ENCODE data around the gene CDC123. TPM values are rescaled to one million over a fixed set of nuclear protein-coding genes. Genes with fewer than 3 reads are reported as not detected.
A peak's percentile ranks its signal among the peaks of the same experiment; 100 is the strongest.

The CDC123 gene, protein sequence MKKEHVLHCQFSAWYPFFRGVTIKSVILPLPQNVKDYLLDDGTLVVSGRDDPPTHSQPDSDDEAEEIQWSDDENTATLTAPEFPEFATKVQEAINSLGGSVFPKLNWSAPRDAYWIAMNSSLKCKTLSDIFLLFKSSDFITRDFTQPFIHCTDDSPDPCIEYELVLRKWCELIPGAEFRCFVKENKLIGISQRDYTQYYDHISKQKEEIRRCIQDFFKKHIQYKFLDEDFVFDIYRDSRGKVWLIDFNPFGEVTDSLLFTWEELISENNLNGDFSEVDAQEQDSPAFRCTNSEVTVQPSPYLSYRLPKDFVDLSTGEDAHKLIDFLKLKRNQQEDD
- total RNA-seq (10 to 100 TPM; 33.8 to 61.7 (median 48.5) TPM), polyA plus RNA-seq (10 to 100 TPM; 44.2 to 70.3 (median 55.9) TPM)

DNA sequence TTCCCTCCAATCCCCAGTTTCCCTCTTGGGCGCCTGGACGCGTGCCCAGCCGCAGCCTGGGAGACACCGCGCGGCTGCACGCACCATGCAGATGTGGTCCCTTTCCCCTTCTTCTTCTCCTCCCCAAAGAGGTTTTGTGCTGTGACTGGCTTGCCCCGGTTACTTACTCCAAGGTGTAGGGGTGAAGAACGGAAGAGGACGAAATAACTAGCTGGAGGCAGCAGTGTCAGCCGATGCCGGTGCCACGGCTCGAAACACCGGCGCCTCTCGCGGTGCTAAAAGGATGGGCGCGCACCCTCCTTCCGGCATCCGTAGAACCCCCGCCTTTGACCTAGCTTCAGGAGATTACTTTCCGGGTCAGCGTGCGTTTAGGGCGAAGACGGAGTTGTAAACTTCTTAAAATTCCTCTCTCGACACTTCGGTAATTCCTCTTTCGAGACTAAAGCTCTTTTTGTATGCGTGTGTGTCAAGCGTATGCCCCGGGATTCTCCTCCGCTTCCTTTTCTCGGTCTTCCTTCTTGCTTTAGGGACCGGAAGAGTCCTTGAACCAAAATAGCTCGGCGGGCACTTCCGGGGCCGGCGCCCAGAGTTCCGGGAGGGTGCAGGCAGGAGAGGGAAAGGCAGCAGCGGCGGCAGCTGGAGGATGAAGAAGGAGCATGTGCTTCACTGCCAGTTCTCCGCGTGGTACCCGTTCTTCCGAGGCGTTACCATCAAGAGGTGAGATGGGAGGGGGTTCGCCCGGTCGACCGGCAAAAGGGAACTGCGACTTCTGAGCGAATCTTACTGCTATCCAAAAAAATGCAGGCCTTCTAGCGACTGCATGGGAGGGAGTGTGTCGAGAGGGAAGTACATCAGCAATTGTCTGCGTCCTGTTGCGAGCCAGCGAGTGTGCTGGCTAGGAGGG lies at the start of gene CDC123, which contains the start of gene NUDT5:
TSS of gene CDC123 (plus strand) at position 586 of the 904 bp plus-strand sequence. CDS start at position 644, 58 bp downstream.
TSS of gene NUDT5 (minus strand) at position 289 of the 904 bp plus-strand sequence. CDS start 9,600 bp downstream, outside the sequence.
- peak within 1 kb of the TSS; percentile 86 to 93 (median 88) for H3K27ac ChIP-seq
- peaks cover 0 to 43% (median 37%) of the 10 kb centered on the region in 4 donors for H3K4me1 ChIP-seq
- peaks cover 0 to 28% (median 3%) of the 10 kb centered on the region in 4 donors for H3K36me3 ChIP-seq
- 0% methylated on average over 62 of the region's 62 CpGs for WGBS, 2 donors
- no peaks in the 10 kb centered on the region for H3K27me3 ChIP-seq
- intact Hi-C loops (cut with DNase I) = loop anchor here (2.0 kb wide), 1 partner anchor 67 kb away; the partner anchor contains the start of gene SEC61A2
- TF ChIP-seq POLR2AphosphoS5 (IDR thresholded peaks at IDR 0.05) = peak; percentile 45 to 81 (median 76)
- no peak for TF ChIP-seq POLR2A (IDR thresholded peaks at IDR 0.05)
- H3K4me3 ChIP-seq = peak within 1 kb of the TSS; percentile 62 to 95 (median 82)
- peak; percentile 93 for DNase-seq
- H3K9me3 ChIP-seq = no peaks in the 10 kb centered on the region

DNA sequence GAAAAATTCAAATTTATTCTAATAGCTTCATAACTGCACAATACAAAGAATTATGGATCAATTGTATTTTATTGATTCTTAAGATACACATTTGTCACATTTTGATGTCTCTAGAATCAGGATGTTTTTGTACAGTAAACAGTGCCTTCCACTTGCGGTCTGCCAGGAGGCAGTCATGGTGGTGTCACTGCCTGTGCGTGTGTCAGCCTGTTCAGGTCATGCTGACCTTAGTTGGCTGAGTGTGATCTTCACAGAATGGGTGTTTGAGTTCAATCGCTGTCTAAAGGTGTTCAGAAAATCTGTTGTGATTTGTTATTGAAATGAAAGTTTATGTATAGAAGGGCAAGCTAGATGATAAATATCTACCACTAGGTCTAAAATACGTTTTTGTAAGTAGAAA lies 45.8 kb upstream of the CDC123 start:
- H3K4me3 ChIP-seq = no peak overlapping the region
- H3K9me3 ChIP-seq = no peaks in the 10 kb centered on the region
- DNase-seq = no peak
- TF ChIP-seq EP300 (IDR thresholded peaks at IDR 0.05) (no peak), POLR2AphosphoS5 (IDR thresholded peaks at IDR 0.05) (no peak), POLR2A (IDR thresholded peaks at IDR 0.05) (no peak)
- TF ChIP-seq, protein P1, sequence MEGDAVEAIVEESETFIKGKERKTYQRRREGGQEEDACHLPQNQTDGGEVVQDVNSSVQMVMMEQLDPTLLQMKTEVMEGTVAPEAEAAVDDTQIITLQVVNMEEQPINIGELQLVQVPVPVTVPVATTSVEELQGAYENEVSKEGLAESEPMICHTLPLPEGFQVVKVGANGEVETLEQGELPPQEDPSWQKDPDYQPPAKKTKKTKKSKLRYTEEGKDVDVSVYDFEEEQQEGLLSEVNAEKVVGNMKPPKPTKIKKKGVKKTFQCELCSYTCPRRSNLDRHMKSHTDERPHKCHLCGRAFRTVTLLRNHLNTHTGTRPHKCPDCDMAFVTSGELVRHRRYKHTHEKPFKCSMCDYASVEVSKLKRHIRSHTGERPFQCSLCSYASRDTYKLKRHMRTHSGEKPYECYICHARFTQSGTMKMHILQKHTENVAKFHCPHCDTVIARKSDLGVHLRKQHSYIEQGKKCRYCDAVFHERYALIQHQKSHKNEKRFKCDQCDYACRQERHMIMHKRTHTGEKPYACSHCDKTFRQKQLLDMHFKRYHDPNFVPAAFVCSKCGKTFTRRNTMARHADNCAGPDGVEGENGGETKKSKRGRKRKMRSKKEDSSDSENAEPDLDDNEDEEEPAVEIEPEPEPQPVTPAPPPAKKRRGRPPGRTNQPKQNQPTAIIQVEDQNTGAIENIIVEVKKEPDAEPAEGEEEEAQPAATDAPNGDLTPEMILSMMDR (IDR thresholded peaks at IDR 0.05) = no peak
- 76 to 80% methylated on average over 4 of the region's 4 CpGs for WGBS, 2 donors
- intact Hi-C loops (cut with DNase I) = no loop called here
- no peaks in the 10 kb centered on the region for H3K4me1 ChIP-seq
- no peaks in the 10 kb centered on the region for H3K27me3 ChIP-seq
- peaks cover 0 to 56% (median 7%) of the 10 kb centered on the region in 4 donors for H3K36me3 ChIP-seq
- H3K27ac ChIP-seq = no peak overlapping the region

DNA sequence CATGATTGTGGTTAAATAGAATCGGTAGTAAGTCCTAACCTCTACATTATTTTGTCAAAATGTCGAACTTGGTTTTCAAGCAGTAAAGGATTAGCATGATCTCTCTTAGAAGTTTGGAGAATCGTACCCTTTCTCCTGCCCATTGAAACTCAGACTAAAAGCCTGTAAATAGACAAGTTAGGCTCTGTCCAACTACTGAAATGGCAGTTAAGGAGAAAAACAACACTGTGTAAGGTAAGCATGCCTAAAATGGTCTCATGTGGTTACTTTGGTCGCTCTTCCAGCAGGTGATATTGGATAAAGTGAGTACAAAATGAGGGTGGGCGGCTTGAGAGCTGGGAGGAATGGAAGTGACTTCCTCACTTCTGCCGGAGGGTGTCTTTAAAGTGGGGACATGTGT lies 41.5 kb upstream of the CDC123 start:
- H3K9me3 ChIP-seq = no peaks in the 10 kb centered on the region
- TF ChIP-seq, protein P1 (IDR thresholded peaks at IDR 0.05) = no peak
- no peak for TF ChIP-seq POLR2A (IDR thresholded peaks at IDR 0.05)
- no peak for TF ChIP-seq POLR2AphosphoS5 (IDR thresholded peaks at IDR 0.05)
- intact Hi-C loops (cut with DNase I) = no loop called here
- 93 to 98% methylated on average over 6 of the region's 6 CpGs for whole genome bisulfite sequencing, 2 donors
- no peaks in the 10 kb centered on the region for H3K27me3 ChIP-seq
- peaks cover 0 to 70% (median 21%) of the 10 kb centered on the region in 4 donors for H3K36me3 ChIP-seq
- H3K4me3 ChIP-seq = no peak overlapping the region
- H3K27ac ChIP-seq = no peak overlapping the region
- no peak for DNase-seq
- no peaks in the 10 kb centered on the region for H3K4me1 ChIP-seq

DNA sequence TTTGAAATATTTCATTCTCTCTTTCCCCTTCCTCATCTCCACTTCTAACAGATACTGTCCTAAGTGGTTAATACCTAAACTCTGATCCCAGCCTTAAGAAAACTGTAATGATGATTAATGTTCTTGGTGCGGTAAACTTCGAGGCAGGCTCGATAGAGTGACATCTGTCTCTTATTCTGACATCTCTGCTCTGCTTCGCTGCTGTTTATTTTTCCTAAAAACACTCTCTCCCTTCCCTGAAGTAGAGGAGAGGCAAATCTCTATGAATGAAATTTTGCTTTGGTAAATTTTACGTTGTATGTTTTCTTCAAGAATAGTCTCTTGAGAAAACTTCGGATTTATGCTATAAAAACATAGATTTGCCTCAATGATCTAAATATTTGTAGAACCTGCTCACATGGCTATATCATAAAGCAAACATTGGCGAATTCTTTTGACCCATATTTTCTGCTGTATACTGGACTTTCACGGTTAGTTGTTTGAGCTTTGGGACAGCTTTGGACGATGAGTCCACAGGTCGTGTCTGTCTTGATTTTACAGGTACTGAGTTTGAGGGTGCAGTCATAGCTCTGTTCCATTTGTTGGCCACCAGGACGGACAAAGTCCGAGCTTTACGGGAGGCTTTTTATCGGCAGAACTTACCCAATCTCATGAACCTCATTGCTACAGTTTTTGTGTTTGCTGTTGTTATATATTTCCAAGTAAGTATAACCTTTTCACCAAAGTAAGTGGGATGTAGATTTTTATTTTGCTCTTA lies 39.4 kb upstream of the CDC123 start:
- no peak for DNase-seq
- H3K4me1 ChIP-seq = no peaks in the 10 kb centered on the region
- TF ChIP-seq, protein P1 (IDR thresholded peaks at IDR 0.05) = no peak
- no peak for TF ChIP-seq POLR2A (IDR thresholded peaks at IDR 0.05)
- TF ChIP-seq POLR2AphosphoS5 (IDR thresholded peaks at IDR 0.05) = no peak
- TF ChIP-seq EP300 (IDR thresholded peaks at IDR 0.05) = no peak
- peaks cover 0 to 70% (median 28%) of the 10 kb centered on the region in 4 donors for H3K36me3 ChIP-seq
- no peaks in the 10 kb centered on the region for H3K27me3 ChIP-seq
- WGBS, 2 donors = 74 to 77% methylated on average over 14 of the region's 14 CpGs
- H3K27ac ChIP-seq = no peak overlapping the region
- H3K9me3 ChIP-seq = no peaks in the 10 kb centered on the region
- H3K4me3 ChIP-seq = no peak overlapping the region
- intact Hi-C loops (cut with DNase I) = no loop called here

Measured in sigmoid colon (tissue), 7 donors.